ENCODE measurements around the gene EYA3. TPM values are rescaled to one million over a fixed set of nuclear protein-coding genes. Genes with fewer than 3 reads are reported as not detected.

Gene EYA3
- polyA plus RNA-seq (2013), result 10.8 TPM

- peak; percentile 98 for DNase-seq
- WGBS (ENCODE audit: insufficient coverage), result 0% methylated on average over 39 of the region's 44 CpGs
- H3K4me1 ChIP-seq (ENCODE audit: control extremely low read depth in 1 of 4, control insufficient read depth in 4 of 4, insufficient read depth in 4 of 4, low read length in 3 of 4), result peaks cover 7 to 28% (median 14%) of the 10 kb centered on the region in 4 experiments
- H3K36me3 ChIP-seq (ENCODE audit: control insufficient read depth in 4 of 4, insufficient read depth in 4 of 4, low read length in 3 of 4), result no peaks in the 10 kb centered on the region
- H3K27me3 ChIP-seq (replicated peaks in 2 of 5; ENCODE audit: control insufficient read depth in 4 of 5, insufficient read depth in 5 of 5, low read length in 4 of 5), result no peaks in the 10 kb centered on the region
- peak within 1 kb of the TSS; percentile 80 to 92 for H3K27ac ChIP-seq (ENCODE audit: insufficient read depth in 1 of 2, low read depth in 1 of 2, low read length in 2 of 2, poor library complexity in 1 of 2, severe bottlenecking in 2 of 2)
- ChIA-PET POLR2A (interaction anchor here (0.6 to 1.2 kb wide), 3 partner anchors 108 to 121 kb away, joined by 3 read pairs; no protein-coding TSS in a partner anchor), CTCF (interaction anchor here (1.2 to 8.1 kb wide), 9 partner anchors 10 to 121 kb away, joined by 3 to 164 read pairs (median 4); no protein-coding TSS in a partner anchor)
- H3K4me3 ChIP-seq (ENCODE audit: control insufficient read depth in 1 of 7, extremely low read depth in 1 of 7, insufficient read depth in 4 of 7, low read depth in 2 of 7, low read length in 6 of 7), result peak within 1 kb of the TSS; percentile 59 to 99 (median 89)
- H3K9me3 ChIP-seq (ENCODE audit: control extremely low read depth in 1 of 5, control insufficient read depth in 4 of 5, insufficient read depth in 2 of 5, low read depth in 1 of 5, low read length in 4 of 5), result no peaks in the 10 kb centered on the region
Observed at GRCh38 chr1:28088168-28088961, at the start of gene EYA3. TSS of gene EYA3 (minus strand) at chr1:28088610. CDS start at chr1:28058026, 30,584 bp downstream.

- WGBS (ENCODE audit: insufficient coverage), result 90% methylated on average over 2 of the region's 4 CpGs
- CTCF ChIA-PET, result interaction anchor here (0.6 to 2.4 kb wide), 5 partner anchors 11 to 52 kb away, joined by 3 to 13 read pairs (median 3); no protein-coding TSS in a partner anchor
Observed at GRCh38 chr1:28136922-28137613, 48.7 kb upstream of the EYA3 start.

GRCh38 chr1:28136169-28136921 is 47.9 kb upstream of the EYA3 start:
- no peak overlapping the region for H3K27ac ChIP-seq (ENCODE audit: insufficient read depth in 1 of 2, low read depth in 1 of 2, low read length in 2 of 2, poor library complexity in 1 of 2, severe bottlenecking in 2 of 2)
- no peak for DNase-seq
- WGBS (ENCODE audit: insufficient coverage), result 95% methylated on average over 6 of the region's 8 CpGs
- peaks cover 0 to 3% (median 0%) of the 10 kb centered on the region in 4 experiments for H3K36me3 ChIP-seq (ENCODE audit: control insufficient read depth in 4 of 4, insufficient read depth in 4 of 4, low read length in 3 of 4)
- H3K4me1 ChIP-seq (ENCODE audit: control extremely low read depth in 1 of 4, control insufficient read depth in 4 of 4, insufficient read depth in 4 of 4, low read length in 3 of 4), result peaks cover 2 to 39% (median 9%) of the 10 kb centered on the region in 4 experiments
- H3K9me3 ChIP-seq (ENCODE audit: control extremely low read depth in 1 of 5, control insufficient read depth in 4 of 5, insufficient read depth in 2 of 5, low read depth in 1 of 5, low read length in 4 of 5), result peaks cover 0 to 8% (median 0%) of the 10 kb centered on the region in 5 experiments
- ChIA-PET POLR2A (no interaction called here), CTCF (interaction anchor here (0.6 to 2.4 kb wide), 7 partner anchors 8 to 52 kb away, joined by 3 to 13 read pairs (median 3); no protein-coding TSS in a partner anchor)
- no peak overlapping the region for H3K4me3 ChIP-seq (ENCODE audit: control insufficient read depth in 1 of 7, extremely low read depth in 1 of 7, insufficient read depth in 4 of 7, low read depth in 2 of 7, low read length in 6 of 7)
- no peaks in the 10 kb centered on the region for H3K27me3 ChIP-seq (replicated peaks in 2 of 5; ENCODE audit: control insufficient read depth in 4 of 5, insufficient read depth in 5 of 5, low read length in 4 of 5)

More at GRCh38 chr1:28136922-28137613, 48.7 kb upstream of the EYA3 start:
- Histone ChIP-seq H3K36me3 (ENCODE audit: control insufficient read depth in 4 of 4, insufficient read depth in 4 of 4, low read length in 3 of 4) (peaks cover 0 to 3% (median 0%) of the 10 kb centered on the region in 4 experiments), H3K4me3 (ENCODE audit: control insufficient read depth in 1 of 7, extremely low read depth in 1 of 7, insufficient read depth in 4 of 7, low read depth in 2 of 7, low read length in 6 of 7) (no peak overlapping the region), H3K4me1 (ENCODE audit: control extremely low read depth in 1 of 4, control insufficient read depth in 4 of 4, insufficient read depth in 4 of 4, low read length in 3 of 4) (peaks cover 2 to 38% (median 9%) of the 10 kb centered on the region in 4 experiments), H3K27me3 (replicated peaks in 2 of 5; ENCODE audit: control insufficient read depth in 4 of 5, insufficient read depth in 5 of 5, low read length in 4 of 5) (no peaks in the 10 kb centered on the region), H3K9me3 (ENCODE audit: control extremely low read depth in 1 of 5, control insufficient read depth in 4 of 5, insufficient read depth in 2 of 5, low read depth in 1 of 5, low read length in 4 of 5) (peaks cover 0 to 8% (median 0%) of the 10 kb centered on the region in 5 experiments), H3K27ac (ENCODE audit: insufficient read depth in 1 of 2, low read depth in 1 of 2, low read length in 2 of 2, poor library complexity in 1 of 2, severe bottlenecking in 2 of 2) (no peak overlapping the region)
- no peak for DNase-seq
- POLR2A ChIA-PET, result no interaction called here

DNA sequence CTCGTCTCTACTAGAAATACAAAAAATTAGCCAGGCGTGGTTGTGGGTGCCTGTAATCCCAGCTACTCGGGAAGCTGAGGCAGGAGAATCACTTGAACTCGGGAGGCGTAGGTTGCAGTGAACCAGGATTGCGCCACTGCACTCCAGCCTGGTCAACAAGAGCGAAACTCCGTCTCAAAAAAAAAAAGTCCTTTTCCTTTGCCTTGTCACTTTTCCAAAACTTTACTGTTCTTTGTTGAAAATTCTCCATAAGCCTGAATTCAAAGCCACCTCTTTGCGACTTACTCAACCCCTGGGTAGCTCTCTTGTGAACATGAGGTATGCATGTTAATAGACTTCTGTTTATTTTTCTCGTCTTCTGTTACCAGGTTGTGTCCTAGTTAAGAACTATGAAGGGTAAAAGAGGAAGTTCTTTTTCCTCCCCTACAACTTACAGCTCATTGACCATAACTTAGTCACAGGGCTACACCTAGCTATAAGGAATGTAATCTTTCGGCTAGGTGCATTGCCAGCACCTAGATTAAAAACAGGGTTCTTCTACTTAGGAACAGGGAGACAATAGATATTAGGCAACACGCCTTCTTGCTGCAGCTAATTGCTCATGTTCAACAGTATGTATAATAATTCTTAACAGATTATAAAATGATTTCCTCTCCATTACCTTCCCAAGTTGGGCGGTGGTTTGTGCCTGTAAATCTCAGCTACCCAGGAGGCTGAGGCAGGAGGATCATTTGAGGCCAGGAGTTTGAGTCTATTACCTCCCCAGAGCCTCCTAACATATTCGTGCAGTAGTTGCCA is 47.2 kb upstream of the EYA3 start:
- Histone ChIP-seq H3K27ac (ENCODE audit: insufficient read depth in 1 of 2, low read depth in 1 of 2, low read length in 2 of 2, poor library complexity in 1 of 2, severe bottlenecking in 2 of 2) (no peak overlapping the region), H3K9me3 (ENCODE audit: control extremely low read depth in 1 of 5, control insufficient read depth in 4 of 5, insufficient read depth in 2 of 5, low read depth in 1 of 5, low read length in 4 of 5) (peaks cover 0 to 8% (median 0%) of the 10 kb centered on the region in 5 experiments), H3K4me1 (ENCODE audit: control extremely low read depth in 1 of 4, control insufficient read depth in 4 of 4, insufficient read depth in 4 of 4, low read length in 3 of 4) (peaks cover 2 to 39% (median 9%) of the 10 kb centered on the region in 4 experiments), H3K36me3 (ENCODE audit: control insufficient read depth in 4 of 4, insufficient read depth in 4 of 4, low read length in 3 of 4) (peaks cover 0 to 3% (median 0%) of the 10 kb centered on the region in 4 experiments), H3K27me3 (replicated peaks in 2 of 5; ENCODE audit: control insufficient read depth in 4 of 5, insufficient read depth in 5 of 5, low read length in 4 of 5) (no peaks in the 10 kb centered on the region), H3K4me3 (ENCODE audit: control insufficient read depth in 1 of 7, extremely low read depth in 1 of 7, insufficient read depth in 4 of 7, low read depth in 2 of 7, low read length in 6 of 7) (peak overlapping the region in 1 of 7 experiments; percentile 28)
- DNase-seq, result peak in 2 of 3 donors; percentile 85 to 89
- POLR2A ChIA-PET, result interaction anchor here (0.6 kb wide), 1 partner anchor 267 kb away, joined by 5 read pairs; no protein-coding TSS in a partner anchor
- CTCF ChIA-PET, result interaction anchor here (0.7 to 2.4 kb wide), 6 partner anchors 9 to 71 kb away, joined by 3 to 13 read pairs (median 5); no protein-coding TSS in a partner anchor
- 81% methylated on average over 10 of the region's 14 CpGs for WGBS (ENCODE audit: insufficient coverage)

- DNase-seq, result no peak
- Histone ChIP-seq H3K9me3 (ENCODE audit: control extremely low read depth in 1 of 5, control insufficient read depth in 4 of 5, insufficient read depth in 2 of 5, low read depth in 1 of 5, low read length in 4 of 5) (peaks cover 0 to 8% (median 0%) of the 10 kb centered on the region in 5 experiments), H3K36me3 (ENCODE audit: control insufficient read depth in 4 of 4, insufficient read depth in 4 of 4, low read length in 3 of 4) (peaks cover 0 to 3% (median 0%) of the 10 kb centered on the region in 4 experiments), H3K4me1 (ENCODE audit: control extremely low read depth in 1 of 4, control insufficient read depth in 4 of 4, insufficient read depth in 4 of 4, low read length in 3 of 4) (peaks cover 2 to 35% (median 9%) of the 10 kb centered on the region in 4 experiments), H3K27me3 (replicated peaks in 2 of 5; ENCODE audit: control insufficient read depth in 4 of 5, insufficient read depth in 5 of 5, low read length in 4 of 5) (no peaks in the 10 kb centered on the region), H3K27ac (ENCODE audit: insufficient read depth in 1 of 2, low read depth in 1 of 2, low read length in 2 of 2, poor library complexity in 1 of 2, severe bottlenecking in 2 of 2) (no peak overlapping the region), H3K4me3 (ENCODE audit: control insufficient read depth in 1 of 7, extremely low read depth in 1 of 7, insufficient read depth in 4 of 7, low read depth in 2 of 7, low read length in 6 of 7) (no peak overlapping the region)
- ChIA-PET CTCF (interaction anchor here (1.4 to 2.4 kb wide), 4 partner anchors 8 to 49 kb away, joined by 3 to 13 read pairs (median 5); no protein-coding TSS in a partner anchor), POLR2A (interaction anchor here (0.6 kb wide), 2 partner anchors 18 to 1442 kb away, joined by 3 read pairs; no protein-coding TSS in a partner anchor)
- WGBS (ENCODE audit: insufficient coverage), result 93% methylated on average over 2 of the region's 2 CpGs
Observed at GRCh38 chr1:28134651-28135207, 46.3 kb upstream of the EYA3 start.
